Smooth muscle cell (in vitro differentiated cells): ENCODE results near the gene WDR18. TPM values are rescaled to one million over a fixed set of nuclear protein-coding genes. Genes with fewer than 3 reads are reported as not detected.
A peak's percentile ranks its signal among the peaks of the same experiment; 100 is the strongest.

ENCODE experiments used
- DNase-seq: peaks from one replicate; lab custom pipeline; 2025; ENCODE audit not compliant: unreplicated experiment; lab: John Stamatoyannopoulos, UW
- H2AFZ ChIP-seq: fragments of 200-600 bp; sonication (generic); 2 replicates; pipeline ENCODE4 v1.6.0; 2016; ENCODE audit warnings: antibody characterized with exemption, low read depth, mild to moderate bottlenecking
- H3F3A ChIP-seq: fragments of 200-600 bp; sonication (generic); 2 replicates; pipeline ENCODE4 v1.6.0; 2017; ENCODE audit warnings: antibody characterized with exemption, low read depth
- H3K27ac ChIP-seq: fragments of 200-600 bp; sonication (generic); 2 replicates; pipeline ENCODE4 v1.5.1; 2016; ENCODE audit warnings: low read depth, mild to moderate bottlenecking
- H3K27me3 ChIP-seq: fragments of 200-600 bp; sonication (generic); 2 replicates; pipeline ENCODE4 v1.6.1; 2016; ENCODE audit warnings: low read depth, mild to moderate bottlenecking
- H3K36me3 ChIP-seq: fragments of 200-600 bp; sonication (generic); 2 replicates; pipeline ENCODE4 v1.5.1; 2016; ENCODE audit warnings: low read depth
- H3K4me1 ChIP-seq: fragments of 200-600 bp; sonication (generic); 2 replicates; pipeline ENCODE4 v1.5.1; 2016; ENCODE audit warnings: low read depth
- H3K4me2 ChIP-seq: fragments of 200-600 bp; sonication (generic); 2 replicates; pipeline ENCODE4 v1.6.0; 2016; ENCODE audit warnings: mild to moderate bottlenecking
- H3K4me3 ChIP-seq: fragments of 200-600 bp; sonication (generic); 2 replicates; pipeline ENCODE4 v1.5.1; 2016; ENCODE audit warnings: mild to moderate bottlenecking
- H3K79me2 ChIP-seq: fragments of 200-600 bp; sonication (generic); 2 replicates; pipeline ENCODE4 v1.6.0; 2016; ENCODE audit warnings: low read depth, mild to moderate bottlenecking
- H3K9ac ChIP-seq: fragments of 200-600 bp; sonication (generic); 2 replicates; pipeline ENCODE4 v1.6.0; 2016; ENCODE audit warnings: low read depth
- H3K9me3 ChIP-seq: fragments of 200-600 bp; sonication (generic); replicated peaks from 2 replicates; pipeline ENCODE4 v1.5.1; 2016; ENCODE audit warnings: low read depth
- H4K20me1 ChIP-seq: fragments of 200-600 bp; sonication (generic); 2 replicates; pipeline ENCODE4 v1.6.0; 2016; ENCODE audit warnings: low read depth
- WGBS: methylation state at CpG from one replicate; pipeline ENCODE4 v1.1.7; 2016; ENCODE audit warnings: low lambda C conversion rate; 5-methylcytosine and 5-hydroxymethylcytosine counted together
- polyA plus RNA-seq: library from polyadenylated mRNA; unstranded; fragments of >200 nt; fragmentation: Nextera tagmentation; extraction: Ambion mirVana; gene quantifications from 2 replicates; pipeline ENCODE4 v1.2.1, GENCODE V29; 2016
- total RNA-seq: library from RNA; depleted of rRNA; stranded (reverse); fragments of >200 nt; gene quantifications from 2 replicates; pipeline ENCODE4 v1.2.3, GENCODE V29; 2014
- TF ChIP-seq, protein P1 (sequence below): fragments of 200-600 bp; sonication (generic); IDR thresholded peaks from 2 replicates; pipeline ENCODE4 v1.5.1; 2017; ENCODE audit warnings: borderline replicate concordance, mild to moderate bottlenecking, antibody characterized with exemption; ENCODE audit not compliant: insufficient read depth, poor library complexity, severe bottlenecking

The WDR18 gene
- total and polyA plus RNA-seq, 2 experiments from 2014 or later = 69.4 to 160 TPM

DNA sequence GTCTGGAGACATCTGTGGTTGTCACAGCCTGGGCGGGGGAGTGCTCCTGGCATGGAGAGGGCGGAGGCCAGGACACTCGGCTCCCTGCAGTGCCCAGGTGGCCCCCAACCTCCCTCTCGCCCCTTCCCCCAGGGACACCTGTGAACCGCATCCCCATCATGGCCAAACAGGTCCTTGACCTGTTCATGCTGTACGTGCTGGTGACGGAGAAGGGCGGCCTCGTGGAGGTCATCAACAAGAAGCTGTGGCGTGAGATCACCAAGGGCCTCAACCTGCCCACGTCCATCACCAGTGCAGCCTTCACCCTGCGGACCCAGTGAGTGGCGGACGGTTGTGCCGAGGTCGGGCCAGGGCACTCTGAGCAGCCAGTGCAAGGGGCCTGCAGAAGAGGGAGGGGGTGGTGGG, 20.0 kb upstream of the WDR18 start:
- no peak overlapping the region for H3K9ac ChIP-seq
- 97% methylated on average over 16 of the region's 16 CpGs for WGBS
- no peak overlapping the region for H3K4me3 ChIP-seq
- H3K36me3 ChIP-seq = peaks cover 9% of the 10 kb centered on the region
- TF ChIP-seq, protein P1, sequence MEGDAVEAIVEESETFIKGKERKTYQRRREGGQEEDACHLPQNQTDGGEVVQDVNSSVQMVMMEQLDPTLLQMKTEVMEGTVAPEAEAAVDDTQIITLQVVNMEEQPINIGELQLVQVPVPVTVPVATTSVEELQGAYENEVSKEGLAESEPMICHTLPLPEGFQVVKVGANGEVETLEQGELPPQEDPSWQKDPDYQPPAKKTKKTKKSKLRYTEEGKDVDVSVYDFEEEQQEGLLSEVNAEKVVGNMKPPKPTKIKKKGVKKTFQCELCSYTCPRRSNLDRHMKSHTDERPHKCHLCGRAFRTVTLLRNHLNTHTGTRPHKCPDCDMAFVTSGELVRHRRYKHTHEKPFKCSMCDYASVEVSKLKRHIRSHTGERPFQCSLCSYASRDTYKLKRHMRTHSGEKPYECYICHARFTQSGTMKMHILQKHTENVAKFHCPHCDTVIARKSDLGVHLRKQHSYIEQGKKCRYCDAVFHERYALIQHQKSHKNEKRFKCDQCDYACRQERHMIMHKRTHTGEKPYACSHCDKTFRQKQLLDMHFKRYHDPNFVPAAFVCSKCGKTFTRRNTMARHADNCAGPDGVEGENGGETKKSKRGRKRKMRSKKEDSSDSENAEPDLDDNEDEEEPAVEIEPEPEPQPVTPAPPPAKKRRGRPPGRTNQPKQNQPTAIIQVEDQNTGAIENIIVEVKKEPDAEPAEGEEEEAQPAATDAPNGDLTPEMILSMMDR = no peak
- no peak for DNase-seq
- H2AFZ ChIP-seq = no peak overlapping the region
- H3F3A ChIP-seq = peaks cover 14% of the 10 kb centered on the region
- H3K27ac ChIP-seq = peak overlapping the region; percentile 38
- peaks cover 3% of the 10 kb centered on the region for H3K4me1 ChIP-seq
- H3K27me3 ChIP-seq = no peaks in the 10 kb centered on the region
- H4K20me1 ChIP-seq = peaks cover 35% of the 10 kb centered on the region
- no peak overlapping the region for H3K4me2 ChIP-seq
- H3K79me2 ChIP-seq = peaks cover 64% of the 10 kb centered on the region
- no peaks in the 10 kb centered on the region for H3K9me3 ChIP-seq

DNA sequence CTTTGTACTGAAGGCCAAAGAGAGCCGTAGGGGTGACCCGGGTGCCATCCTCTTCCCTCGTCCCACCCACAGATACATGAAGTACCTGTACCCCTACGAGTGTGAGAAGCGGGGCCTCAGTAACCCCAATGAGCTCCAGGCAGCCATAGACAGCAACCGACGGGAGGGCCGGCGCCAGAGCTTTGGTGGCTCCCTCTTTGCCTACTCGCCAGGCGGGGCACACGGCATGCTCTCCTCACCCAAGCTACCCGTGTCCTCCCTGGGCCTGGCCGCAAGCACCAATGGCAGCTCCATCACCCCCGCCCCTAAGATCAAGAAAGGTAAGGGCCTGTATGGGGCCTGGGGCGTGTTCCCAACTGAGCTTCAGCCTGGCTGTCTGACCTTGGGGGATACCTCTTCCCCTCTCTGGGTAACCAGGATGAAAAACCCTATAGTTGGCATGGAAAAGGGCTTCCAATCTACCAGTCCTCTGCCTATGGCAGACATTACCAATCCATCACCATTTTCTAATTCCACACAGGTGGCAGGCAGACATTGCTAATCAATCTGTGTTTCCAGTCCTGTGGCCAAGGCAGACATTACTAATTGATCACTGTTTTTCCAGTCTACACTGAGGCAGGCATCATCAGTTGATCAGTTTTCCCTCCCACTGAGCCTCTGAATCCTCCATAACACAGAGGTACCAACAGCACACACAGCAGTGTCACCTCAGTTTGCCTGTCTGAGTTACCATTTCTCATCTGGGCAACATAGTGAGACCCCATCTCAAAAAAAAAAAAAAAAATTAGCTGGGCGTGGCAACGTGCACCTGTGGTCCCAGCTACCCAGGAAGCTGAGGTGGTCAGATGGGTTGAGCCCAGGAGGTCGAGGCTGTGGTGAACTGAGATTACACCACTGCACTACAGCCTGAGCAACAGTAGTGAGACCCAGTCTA, 19.1 kb upstream of the WDR18 start:
- H3K79me2 ChIP-seq = peaks cover 57% of the 10 kb centered on the region
- H3K9ac ChIP-seq = no peak overlapping the region
- no peaks in the 10 kb centered on the region for H3K9me3 ChIP-seq
- no peak overlapping the region for H3K4me2 ChIP-seq
- peaks cover 26% of the 10 kb centered on the region for H4K20me1 ChIP-seq
- H3K4me1 ChIP-seq = peaks cover 3% of the 10 kb centered on the region
- H3F3A ChIP-seq = peaks cover 10% of the 10 kb centered on the region
- no peak overlapping the region for H3K4me3 ChIP-seq
- 98% methylated on average over 19 of the region's 19 CpGs for WGBS
- H3K27me3 ChIP-seq = no peaks in the 10 kb centered on the region
- TF ChIP-seq, protein P1 = no peak
- H3K36me3 ChIP-seq = peaks cover 9% of the 10 kb centered on the region
- no peak for DNase-seq
- no peak overlapping the region for H3K27ac ChIP-seq
- H2AFZ ChIP-seq = no peak overlapping the region

DNA sequence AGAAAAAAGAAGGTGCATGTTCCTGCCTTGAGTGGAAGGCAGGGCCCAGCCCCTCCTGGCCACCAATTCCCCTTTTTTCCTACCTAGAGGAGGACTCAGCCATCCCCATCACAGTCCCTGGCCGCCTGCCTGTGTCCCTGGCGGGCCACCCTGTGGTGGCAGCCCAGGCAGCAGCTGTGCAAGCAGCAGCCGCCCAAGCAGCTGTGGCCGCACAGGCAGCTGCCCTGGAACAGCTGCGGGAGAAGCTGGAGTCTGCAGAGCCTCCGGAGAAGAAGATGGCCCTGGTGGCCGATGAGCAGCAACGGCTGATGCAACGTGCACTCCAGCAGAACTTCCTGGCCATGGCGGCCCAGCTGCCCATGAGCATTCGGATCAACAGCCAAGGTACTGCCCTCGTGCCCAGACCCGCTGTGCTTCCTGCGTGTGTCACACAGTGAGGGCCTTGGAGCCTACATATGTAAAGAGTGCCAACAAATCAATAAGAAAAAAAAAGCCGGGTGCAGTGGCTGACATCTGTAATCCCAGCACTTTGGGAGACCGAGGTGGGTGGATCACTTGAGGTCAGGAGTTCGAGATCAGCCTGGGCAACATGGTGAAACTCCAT, 17.6 kb upstream of the WDR18 start:
- Histone ChIP-seq H3K27me3 (no peaks in the 10 kb centered on the region), H4K20me1 (peaks cover 18% of the 10 kb centered on the region), H3K27ac (no peak overlapping the region), H3K36me3 (peaks cover 15% of the 10 kb centered on the region), H3K4me2 (no peak overlapping the region), H2AFZ (no peak overlapping the region), H3K79me2 (peaks cover 53% of the 10 kb centered on the region), H3F3A (peaks cover 3% of the 10 kb centered on the region), H3K9ac (no peak overlapping the region), H3K9me3 (no peaks in the 10 kb centered on the region), H3K4me1 (peaks cover 3% of the 10 kb centered on the region), H3K4me3 (no peak overlapping the region)
- WGBS = 92% methylated on average over 17 of the region's 17 CpGs
- TF ChIP-seq, protein P1 = no peak
- DNase-seq = no peak
